WERI-Rb-1 (cell line): ENCODE results near the gene TNIK.

Source experiments
- DNase-seq: peaks from one replicate; pipeline ENCODE4 v3.0.0-alpha.2; 2020
- H3K27ac ChIP-seq: fragments of 250-450 bp; sonication (Bioruptor Pico); 2 replicates; pipeline ENCODE4 v1.5.1; 2020; ENCODE audit warnings: mild to moderate bottlenecking, moderate library complexity
- H3K27me3 ChIP-seq: fragments of 250-450 bp; sonication (Bioruptor Pico); 2 replicates; pipeline ENCODE4 v1.5.1; 2021; ENCODE audit warnings: mild to moderate bottlenecking, low read depth, moderate library complexity; ENCODE audit not compliant: insufficient read depth, severe bottlenecking
- H3K36me3 ChIP-seq: fragments of 250-450 bp; sonication (Bioruptor Pico); 2 replicates; pipeline ENCODE4 v1.5.1; 2020; ENCODE audit warnings: mild to moderate bottlenecking, moderate library complexity
- H3K4me3 ChIP-seq: 2 replicates; pipeline ENCODE4 v1.5.1; 2011; ENCODE audit warnings: low read depth, mild to moderate bottlenecking, control low read depth, low read length
- H3K9me3 ChIP-seq: fragments of 250-450 bp; sonication (Bioruptor Pico); 2 replicates; pipeline ENCODE4 v1.5.1; 2021; ENCODE audit warnings: mild to moderate bottlenecking, moderate library complexity; ENCODE audit not compliant: severe bottlenecking
- TF ChIP-seq, protein P1 (sequence below): IDR thresholded peaks from 2 replicates; pipeline ENCODE4 v1.5.1; 2011; ENCODE audit warnings: low read depth, mild to moderate bottlenecking, control low read depth, inconsistent platforms, low read length

Gene TNIK

DNA sequence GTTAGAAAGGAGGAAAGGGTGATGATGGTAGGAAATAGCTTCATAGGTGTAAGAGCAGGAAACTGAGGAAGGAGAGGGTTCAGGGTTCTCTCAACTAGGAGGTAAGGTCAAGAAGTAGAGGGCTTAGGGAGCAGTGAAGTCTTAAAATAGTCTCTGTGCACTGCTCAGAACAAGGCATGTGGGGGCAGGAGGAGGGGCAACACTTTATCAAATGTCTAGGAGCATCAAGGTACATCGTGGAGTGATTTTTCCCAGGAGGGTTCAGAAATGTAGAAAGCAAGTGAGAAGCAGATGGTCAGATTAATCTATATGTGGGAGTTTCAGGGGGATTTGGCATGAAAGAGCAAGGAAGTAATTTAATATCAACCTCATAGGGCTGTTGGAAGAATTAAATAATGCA, 58.8 kb downstream of the TNIK start:
- no peaks in the 10 kb centered on the region for H3K36me3 ChIP-seq
- H3K9me3 ChIP-seq = no peaks in the 10 kb centered on the region
- peak; percentile 10 for DNase-seq
- H3K27ac ChIP-seq = no peak overlapping the region
- TF ChIP-seq, protein P1, sequence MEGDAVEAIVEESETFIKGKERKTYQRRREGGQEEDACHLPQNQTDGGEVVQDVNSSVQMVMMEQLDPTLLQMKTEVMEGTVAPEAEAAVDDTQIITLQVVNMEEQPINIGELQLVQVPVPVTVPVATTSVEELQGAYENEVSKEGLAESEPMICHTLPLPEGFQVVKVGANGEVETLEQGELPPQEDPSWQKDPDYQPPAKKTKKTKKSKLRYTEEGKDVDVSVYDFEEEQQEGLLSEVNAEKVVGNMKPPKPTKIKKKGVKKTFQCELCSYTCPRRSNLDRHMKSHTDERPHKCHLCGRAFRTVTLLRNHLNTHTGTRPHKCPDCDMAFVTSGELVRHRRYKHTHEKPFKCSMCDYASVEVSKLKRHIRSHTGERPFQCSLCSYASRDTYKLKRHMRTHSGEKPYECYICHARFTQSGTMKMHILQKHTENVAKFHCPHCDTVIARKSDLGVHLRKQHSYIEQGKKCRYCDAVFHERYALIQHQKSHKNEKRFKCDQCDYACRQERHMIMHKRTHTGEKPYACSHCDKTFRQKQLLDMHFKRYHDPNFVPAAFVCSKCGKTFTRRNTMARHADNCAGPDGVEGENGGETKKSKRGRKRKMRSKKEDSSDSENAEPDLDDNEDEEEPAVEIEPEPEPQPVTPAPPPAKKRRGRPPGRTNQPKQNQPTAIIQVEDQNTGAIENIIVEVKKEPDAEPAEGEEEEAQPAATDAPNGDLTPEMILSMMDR = no peak
- H3K27me3 ChIP-seq = no peaks in the 10 kb centered on the region
- H3K4me3 ChIP-seq = no peak overlapping the region

DNA sequence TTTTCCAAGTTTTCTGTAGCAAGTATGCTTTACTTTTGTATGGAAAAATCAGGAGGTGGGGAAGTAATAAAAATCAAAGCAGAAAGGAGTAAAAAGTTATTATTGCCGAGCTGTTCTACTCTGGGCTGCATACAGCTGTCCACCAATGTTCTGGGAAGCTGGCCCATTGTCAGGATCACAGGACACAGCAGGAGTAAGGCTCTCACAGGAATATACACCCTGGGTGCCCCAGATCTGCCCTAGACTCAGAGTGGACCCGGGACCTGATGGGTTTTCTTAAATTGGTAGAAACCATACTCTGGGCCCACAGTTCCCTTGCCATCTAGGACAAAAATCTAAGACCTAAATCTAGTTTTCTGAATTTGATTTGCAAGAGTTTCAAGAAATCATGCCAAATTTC, 60.4 kb downstream of the TNIK start:
- TF ChIP-seq, protein P1 = no peak
- H3K9me3 ChIP-seq = no peaks in the 10 kb centered on the region
- no peak overlapping the region for H3K27ac ChIP-seq
- no peak for DNase-seq
- no peak overlapping the region for H3K4me3 ChIP-seq
- H3K27me3 ChIP-seq = no peaks in the 10 kb centered on the region
- H3K36me3 ChIP-seq = no peaks in the 10 kb centered on the region

DNA sequence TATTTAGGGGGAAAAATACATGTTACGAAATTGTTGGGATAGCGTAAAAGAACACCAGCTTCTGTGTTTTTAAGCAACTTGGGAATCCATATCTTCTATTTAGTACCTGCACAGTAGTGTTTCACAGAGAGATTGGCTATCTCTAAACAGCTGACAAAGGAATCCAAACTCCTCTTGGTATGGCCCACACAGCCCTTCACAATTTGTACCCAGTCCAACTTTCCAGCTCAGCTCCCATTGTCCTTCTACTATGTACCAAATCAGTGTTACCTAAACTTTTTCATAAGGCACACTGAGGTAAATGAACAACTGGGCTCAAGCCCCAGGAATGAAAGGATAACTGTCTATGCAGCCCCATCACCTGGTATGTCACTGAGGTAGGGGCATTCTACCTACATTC, 61.9 kb downstream of the TNIK start:
- H3K27me3 ChIP-seq = no peaks in the 10 kb centered on the region
- no peaks in the 10 kb centered on the region for H3K36me3 ChIP-seq
- H3K9me3 ChIP-seq = no peaks in the 10 kb centered on the region
- TF ChIP-seq, protein P1 = no peak
- H3K4me3 ChIP-seq = no peak overlapping the region
- DNase-seq = no peak
- H3K27ac ChIP-seq = no peak overlapping the region

DNA sequence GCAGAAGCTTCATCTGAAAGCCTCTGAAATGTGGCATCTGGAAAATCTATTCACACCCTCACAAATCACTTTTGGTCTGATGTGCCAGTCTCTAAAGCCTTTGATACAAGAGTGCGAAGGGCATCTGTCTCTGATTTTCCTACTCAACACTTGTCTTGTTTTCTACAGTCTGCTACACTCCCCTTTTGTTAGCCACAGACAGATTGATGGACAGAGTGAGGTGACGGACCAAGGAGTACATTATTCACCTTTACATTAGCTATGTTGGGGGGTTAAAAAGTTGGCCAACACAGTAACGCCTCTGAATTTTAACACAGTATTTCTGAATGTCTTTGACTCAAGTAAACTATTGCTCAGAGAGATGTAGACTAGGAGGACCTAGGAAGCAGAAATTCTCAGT, 63.1 kb downstream of the TNIK start:
- no peaks in the 10 kb centered on the region for H3K36me3 ChIP-seq
- H3K4me3 ChIP-seq = no peak overlapping the region
- H3K27me3 ChIP-seq = no peaks in the 10 kb centered on the region
- H3K27ac ChIP-seq = no peak overlapping the region
- no peak for DNase-seq
- TF ChIP-seq, protein P1 = no peak
- no peaks in the 10 kb centered on the region for H3K9me3 ChIP-seq

DNA sequence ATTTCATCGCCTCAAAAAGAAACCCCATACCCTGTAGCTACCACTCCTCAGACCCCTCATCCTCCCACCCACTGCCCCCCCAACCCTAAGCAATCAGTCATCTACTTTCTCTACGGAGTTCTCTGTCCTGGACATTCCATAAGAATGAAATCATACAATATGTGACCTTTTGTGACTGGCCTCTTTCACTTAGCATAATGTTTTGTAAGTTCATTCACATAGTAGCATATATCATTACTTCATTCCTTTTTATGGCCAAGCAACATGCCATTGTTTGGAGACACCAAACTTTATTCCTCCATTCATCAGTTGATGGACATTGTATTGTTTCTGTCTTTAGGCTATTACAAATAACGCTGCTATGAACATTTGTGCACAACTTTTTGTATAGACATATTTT, 64.2 kb downstream of the TNIK start:
- Histone ChIP-seq H3K9me3 (no peaks in the 10 kb centered on the region), H3K4me3 (no peak overlapping the region), H3K36me3 (no peaks in the 10 kb centered on the region), H3K27ac (no peak overlapping the region), H3K27me3 (no peaks in the 10 kb centered on the region)
- DNase-seq = no peak
- TF ChIP-seq, protein P1 = no peak

DNA sequence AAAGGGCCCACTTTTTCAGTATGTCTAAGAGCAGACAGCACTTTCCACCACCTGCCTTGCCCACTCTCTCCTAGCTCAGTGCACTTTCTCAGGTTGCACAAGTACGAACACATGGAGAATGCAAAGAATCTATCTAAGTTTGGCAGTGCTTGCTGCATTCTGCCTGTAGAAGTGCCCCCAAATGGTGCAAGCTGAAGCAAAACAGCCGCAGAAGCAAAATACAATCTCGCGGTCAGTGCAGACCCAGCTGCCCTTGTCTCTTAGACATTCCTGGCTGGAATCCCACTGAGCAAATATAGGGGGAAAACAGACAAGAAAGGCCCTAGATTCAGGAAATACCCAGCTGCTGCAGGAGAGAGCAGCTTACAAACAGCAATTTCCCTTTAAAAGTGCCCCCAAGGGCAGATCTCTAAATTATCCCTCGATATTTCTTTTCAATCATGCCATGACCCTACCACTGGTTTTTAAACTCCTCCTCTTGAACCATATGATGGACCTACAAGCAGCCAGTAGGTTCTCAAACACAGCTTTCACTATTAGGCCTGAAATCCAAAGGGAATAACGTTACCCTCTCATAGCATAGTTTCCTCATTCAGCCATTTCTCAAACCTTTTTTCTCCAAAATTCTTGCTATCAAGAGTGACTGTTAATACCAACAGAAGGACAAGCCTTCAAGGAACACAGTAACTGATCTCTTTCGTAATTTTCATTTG, 67.0 kb downstream of the TNIK start:
- Histone ChIP-seq H3K27ac (no peak overlapping the region), H3K4me3 (no peak overlapping the region), H3K9me3 (no peaks in the 10 kb centered on the region), H3K27me3 (no peaks in the 10 kb centered on the region), H3K36me3 (no peaks in the 10 kb centered on the region)
- TF ChIP-seq, protein P1 = no peak
- DNase-seq = no peak
